ENCODE measurements around the gene STX17.

DNA sequence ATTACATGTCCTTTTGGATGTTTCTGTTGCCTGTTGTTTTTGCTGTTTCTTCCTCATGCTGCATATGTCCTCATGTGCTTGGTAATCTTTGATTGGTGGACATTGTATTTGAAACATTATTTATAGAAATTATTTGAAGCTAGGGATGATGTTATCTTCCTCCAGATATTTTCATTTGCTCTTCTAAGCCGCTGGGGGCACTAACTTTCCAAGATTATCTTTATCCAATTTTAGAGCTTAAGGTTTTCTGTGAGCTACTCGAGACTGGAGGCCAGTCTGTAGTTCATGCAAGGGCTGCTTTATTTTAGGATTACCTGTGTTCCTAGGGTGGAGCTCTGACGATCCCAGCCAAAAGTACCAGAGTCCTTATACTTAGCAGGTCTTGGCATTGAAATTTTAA, 40.9 kb downstream of the STX17 start:
- TF ChIP-seq, protein P1, sequence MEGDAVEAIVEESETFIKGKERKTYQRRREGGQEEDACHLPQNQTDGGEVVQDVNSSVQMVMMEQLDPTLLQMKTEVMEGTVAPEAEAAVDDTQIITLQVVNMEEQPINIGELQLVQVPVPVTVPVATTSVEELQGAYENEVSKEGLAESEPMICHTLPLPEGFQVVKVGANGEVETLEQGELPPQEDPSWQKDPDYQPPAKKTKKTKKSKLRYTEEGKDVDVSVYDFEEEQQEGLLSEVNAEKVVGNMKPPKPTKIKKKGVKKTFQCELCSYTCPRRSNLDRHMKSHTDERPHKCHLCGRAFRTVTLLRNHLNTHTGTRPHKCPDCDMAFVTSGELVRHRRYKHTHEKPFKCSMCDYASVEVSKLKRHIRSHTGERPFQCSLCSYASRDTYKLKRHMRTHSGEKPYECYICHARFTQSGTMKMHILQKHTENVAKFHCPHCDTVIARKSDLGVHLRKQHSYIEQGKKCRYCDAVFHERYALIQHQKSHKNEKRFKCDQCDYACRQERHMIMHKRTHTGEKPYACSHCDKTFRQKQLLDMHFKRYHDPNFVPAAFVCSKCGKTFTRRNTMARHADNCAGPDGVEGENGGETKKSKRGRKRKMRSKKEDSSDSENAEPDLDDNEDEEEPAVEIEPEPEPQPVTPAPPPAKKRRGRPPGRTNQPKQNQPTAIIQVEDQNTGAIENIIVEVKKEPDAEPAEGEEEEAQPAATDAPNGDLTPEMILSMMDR (IDR thresholded peaks at IDR 0.05; ENCODE audit: insufficient read depth, low read length): no peak
- TF ChIP-seq, protein P2, sequence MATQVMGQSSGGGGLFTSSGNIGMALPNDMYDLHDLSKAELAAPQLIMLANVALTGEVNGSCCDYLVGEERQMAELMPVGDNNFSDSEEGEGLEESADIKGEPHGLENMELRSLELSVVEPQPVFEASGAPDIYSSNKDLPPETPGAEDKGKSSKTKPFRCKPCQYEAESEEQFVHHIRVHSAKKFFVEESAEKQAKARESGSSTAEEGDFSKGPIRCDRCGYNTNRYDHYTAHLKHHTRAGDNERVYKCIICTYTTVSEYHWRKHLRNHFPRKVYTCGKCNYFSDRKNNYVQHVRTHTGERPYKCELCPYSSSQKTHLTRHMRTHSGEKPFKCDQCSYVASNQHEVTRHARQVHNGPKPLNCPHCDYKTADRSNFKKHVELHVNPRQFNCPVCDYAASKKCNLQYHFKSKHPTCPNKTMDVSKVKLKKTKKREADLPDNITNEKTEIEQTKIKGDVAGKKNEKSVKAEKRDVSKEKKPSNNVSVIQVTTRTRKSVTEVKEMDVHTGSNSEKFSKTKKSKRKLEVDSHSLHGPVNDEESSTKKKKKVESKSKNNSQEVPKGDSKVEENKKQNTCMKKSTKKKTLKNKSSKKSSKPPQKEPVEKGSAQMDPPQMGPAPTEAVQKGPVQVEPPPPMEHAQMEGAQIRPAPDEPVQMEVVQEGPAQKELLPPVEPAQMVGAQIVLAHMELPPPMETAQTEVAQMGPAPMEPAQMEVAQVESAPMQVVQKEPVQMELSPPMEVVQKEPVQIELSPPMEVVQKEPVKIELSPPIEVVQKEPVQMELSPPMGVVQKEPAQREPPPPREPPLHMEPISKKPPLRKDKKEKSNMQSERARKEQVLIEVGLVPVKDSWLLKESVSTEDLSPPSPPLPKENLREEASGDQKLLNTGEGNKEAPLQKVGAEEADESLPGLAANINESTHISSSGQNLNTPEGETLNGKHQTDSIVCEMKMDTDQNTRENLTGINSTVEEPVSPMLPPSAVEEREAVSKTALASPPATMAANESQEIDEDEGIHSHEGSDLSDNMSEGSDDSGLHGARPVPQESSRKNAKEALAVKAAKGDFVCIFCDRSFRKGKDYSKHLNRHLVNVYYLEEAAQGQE (IDR thresholded peaks at IDR 0.05; ENCODE audit: insufficient replicate concordance, low read depth): no peak
